ENCODE data around the gene DGKE. TPM values are rescaled to one million over a fixed set of nuclear protein-coding genes. Genes with fewer than 3 reads are reported as not detected.

The DGKE gene
- total RNA-seq, 1 experiment from 2014 or later, result 8.5 TPM

DNA sequence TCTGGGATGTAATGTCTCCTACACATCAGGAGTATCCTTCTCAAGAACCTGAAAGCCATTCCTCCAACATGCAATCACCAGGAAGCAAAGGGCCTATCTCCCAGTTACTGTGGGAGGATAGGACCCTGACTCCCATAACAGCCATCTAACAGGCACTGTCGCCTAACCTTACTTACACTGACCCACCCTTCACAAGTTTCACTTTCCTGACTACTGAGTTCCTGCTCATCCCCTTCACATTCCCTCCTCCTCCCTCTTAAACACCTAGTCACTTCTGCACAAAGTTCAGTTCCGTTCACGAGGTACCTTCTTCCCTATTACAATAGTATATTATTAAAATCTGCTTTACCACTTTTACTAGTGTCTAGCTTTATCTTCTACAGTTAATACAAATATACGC is 1.5 kb upstream of the DGKE start:
- CTCF ChIA-PET, result interaction anchor here (4.3 kb wide), 1 partner anchor 12 kb away, joined by 36 read pairs; no protein-coding TSS in a partner anchor

GRCh38 chr17:56833057-56833808 is 718 bp upstream of the DGKE start:
- H3K27ac Mint-ChIP-seq, result no peak overlapping the region
- ATAC-seq (peak; percentile 61), DNase-seq (ENCODE audit: low spot score) (peak; percentile 74)
- peaks cover 9% of the 10 kb centered on the region for H3K36me3 Mint-ChIP-seq
- peak overlapping the region; percentile 83 for H3K4me3 Mint-ChIP-seq
- ChIA-PET POLR2A (no interaction called here), CTCF (interaction anchor here (0.7 to 4.3 kb wide), 3 partner anchors 13 to 334 kb away, joined by 3 to 36 read pairs (median 5); no protein-coding TSS in a partner anchor)
- H3K4me1 Mint-ChIP-seq, result peaks cover 52% of the 10 kb centered on the region
- peaks cover 4% of the 10 kb centered on the region; the same call in 1 of the 2 replicates for H3K9me3 Mint-ChIP-seq
- peaks cover 19% of the 10 kb centered on the region for H3K27me3 Mint-ChIP-seq (ENCODE audit: low read depth)
- TF ChIP-seq, protein P1, sequence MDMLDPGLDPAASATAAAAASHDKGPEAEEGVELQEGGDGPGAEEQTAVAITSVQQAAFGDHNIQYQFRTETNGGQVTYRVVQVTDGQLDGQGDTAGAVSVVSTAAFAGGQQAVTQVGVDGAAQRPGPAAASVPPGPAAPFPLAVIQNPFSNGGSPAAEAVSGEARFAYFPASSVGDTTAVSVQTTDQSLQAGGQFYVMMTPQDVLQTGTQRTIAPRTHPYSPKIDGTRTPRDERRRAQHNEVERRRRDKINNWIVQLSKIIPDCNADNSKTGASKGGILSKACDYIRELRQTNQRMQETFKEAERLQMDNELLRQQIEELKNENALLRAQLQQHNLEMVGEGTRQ (CRISPR knock-in tag; IDR thresholded peaks at IDR 0.05), result no peak
- TF ChIP-seq ZNF138 (CRISPR knock-in tag; conservative IDR thresholded peaks at IDR 0.05) (no peak), HMGA2 (CRISPR knock-in tag; IDR thresholded peaks at IDR 0.05) (no peak), TEAD1 (CRISPR knock-in tag; IDR thresholded peaks at IDR 0.05) (peak; percentile 72; the same call in 1 of the 2 replicates), NFATC4 (CRISPR knock-in tag; IDR thresholded peaks at IDR 0.05) (no peak), KAT7 (CRISPR knock-in tag; IDR thresholded peaks at IDR 0.05; ENCODE audit: borderline replicate concordance) (0 out of 2 replicates have a peak, but pooled peaks have one; percentile 49), ZNF423 (CRISPR knock-in tag; IDR thresholded peaks at IDR 0.05) (peak; percentile 96), ZNF232 (CRISPR knock-in tag; IDR thresholded peaks at IDR 0.05) (0 out of 2 replicates have a peak, but pooled peaks have one; percentile 51), SMAD3 (CRISPR knock-in tag; IDR thresholded peaks at IDR 0.05; ENCODE audit: borderline replicate concordance) (peak; percentile 69; the same call in 1 of the 2 replicates), USF1 (CRISPR knock-in tag; IDR thresholded peaks at IDR 0.05) (no peak), ZNF219 (CRISPR knock-in tag; IDR thresholded peaks at IDR 0.05; ENCODE audit: borderline replicate concordance) (peak; percentile 67; the same call in 1 of the 2 replicates), IRF2 (CRISPR knock-in tag; IDR thresholded peaks at IDR 0.05; ENCODE audit: borderline replicate concordance, low read depth) (no peak)

More for the DNA sequence above, 1.5 kb upstream of the DGKE start:
- H3K36me3 Mint-ChIP-seq, result peaks cover 9% of the 10 kb centered on the region
- no peak overlapping the region for H3K27ac Mint-ChIP-seq
- H3K4me1 Mint-ChIP-seq, result peaks cover 45% of the 10 kb centered on the region
- peaks cover 19% of the 10 kb centered on the region for H3K27me3 Mint-ChIP-seq (ENCODE audit: low read depth)
- H3K9me3 Mint-ChIP-seq, result peaks cover 4% of the 10 kb centered on the region; the same call in 1 of the 2 replicates
- POLR2A ChIA-PET, result no interaction called here
- ATAC-seq (no peak), DNase-seq (ENCODE audit: low spot score) (no peak)
- TF ChIP-seq MXD4 (CRISPR knock-in tag; IDR thresholded peaks at IDR 0.05; ENCODE audit: borderline replicate concordance) (no peak), ZNF138 (CRISPR knock-in tag; conservative IDR thresholded peaks at IDR 0.05) (no peak), HMGA2 (CRISPR knock-in tag; IDR thresholded peaks at IDR 0.05) (no peak), SP1 (CRISPR knock-in tag; conservative IDR thresholded peaks at IDR 0.05) (no peak), FOXP4 (CRISPR knock-in tag; IDR thresholded peaks at IDR 0.05) (no peak), JUN (CRISPR knock-in tag; IDR thresholded peaks at IDR 0.05) (no peak), ZNF425 (CRISPR knock-in tag; conservative IDR thresholded peaks at IDR 0.05) (no peak), RORB (CRISPR knock-in tag; IDR thresholded peaks at IDR 0.05) (no peak), SMAD4 (CRISPR knock-in tag; IDR thresholded peaks at IDR 0.05) (no peak), TP53 (CRISPR knock-in tag; IDR thresholded peaks at IDR 0.05) (no peak), SOX15 (CRISPR knock-in tag; IDR thresholded peaks at IDR 0.05) (no peak), JAZF1 (CRISPR knock-in tag; IDR thresholded peaks at IDR 0.05) (no peak), ZNF671 (CRISPR knock-in tag; IDR thresholded peaks at IDR 0.05) (no peak), HMGXB4 (CRISPR knock-in tag; IDR thresholded peaks at IDR 0.05) (no peak), CREB1 (CRISPR knock-in tag; IDR thresholded peaks at IDR 0.05) (no peak)
- peak overlapping the region; percentile 83 for H3K4me3 Mint-ChIP-seq

Measured in WTC11 (cell line).